ENCODE data around the gene POLRMT.

The POLRMT gene

DNA sequence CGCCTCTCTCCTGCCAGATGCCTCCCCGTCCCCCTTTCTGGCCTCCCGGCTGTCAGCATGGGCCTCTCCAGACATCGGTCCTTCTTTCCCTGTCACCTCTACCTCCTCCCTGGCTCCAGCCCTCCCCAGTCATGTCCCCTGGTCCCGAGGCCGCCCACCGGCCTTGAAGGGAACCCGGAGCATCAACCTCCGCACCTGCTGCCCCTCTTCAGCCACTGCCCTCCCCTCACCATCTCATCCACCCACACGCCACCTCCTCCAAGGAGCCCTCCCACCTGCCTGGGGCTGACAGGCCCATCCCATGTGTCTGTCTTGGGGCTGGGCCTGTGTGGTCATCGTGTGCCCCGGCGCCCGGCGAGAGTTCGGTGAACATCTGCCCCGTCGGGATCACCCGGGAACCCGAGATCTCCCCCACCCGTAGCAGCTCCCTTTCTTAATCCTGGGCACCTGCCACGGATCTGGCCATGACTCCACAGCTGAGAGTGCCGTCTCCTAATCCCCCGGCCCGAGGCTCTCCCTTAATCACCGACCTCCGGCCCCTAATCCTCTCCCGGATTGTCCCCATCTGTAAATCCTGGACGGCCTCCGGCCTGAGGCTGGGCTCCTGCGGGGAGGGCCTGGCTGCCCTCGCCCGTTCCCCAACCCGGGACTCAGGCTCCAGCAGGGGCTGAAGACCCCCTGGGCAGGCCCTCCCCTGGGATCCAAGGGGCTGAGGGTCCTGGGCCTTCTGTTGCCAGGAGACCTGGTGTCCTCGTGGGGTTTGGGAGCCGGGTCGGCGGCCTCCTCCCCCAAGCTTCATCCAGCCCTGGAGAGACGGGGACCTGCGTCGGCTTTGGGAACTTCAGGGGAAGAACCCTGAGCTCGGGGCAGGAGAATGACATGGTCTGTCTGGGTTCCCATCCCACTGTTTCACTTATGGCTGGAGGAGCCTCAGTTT lies 37.7 kb downstream of the POLRMT start:
- DNase-seq (ENCODE audit: low read depth, low spot score), result no peak
- ChIA-PET POLR2A (no interaction called here), CTCF (no interaction called here)
- H3K4me3 ChIP-seq (ENCODE audit: low read depth, low read length), result no peak overlapping the region
- TF ChIP-seq CTCF (IDR thresholded peaks at IDR 0.05; ENCODE audit: insufficient read depth, low read length, missing control alignments), result no peak

GRCh38 chr19:594265-594870 lies 39.0 kb downstream of the POLRMT start:
- no peak for DNase-seq (ENCODE audit: low read depth, low spot score)
- no peak for TF ChIP-seq CTCF (IDR thresholded peaks at IDR 0.05; ENCODE audit: insufficient read depth, low read length, missing control alignments)
- no peak overlapping the region for H3K4me3 ChIP-seq (ENCODE audit: low read depth, low read length)
- ChIA-PET CTCF (interaction anchor here (0.7 kb wide), 1 partner anchor 10 kb away, joined by 3 read pairs; no protein-coding TSS in a partner anchor), POLR2A (no interaction called here)

DNA sequence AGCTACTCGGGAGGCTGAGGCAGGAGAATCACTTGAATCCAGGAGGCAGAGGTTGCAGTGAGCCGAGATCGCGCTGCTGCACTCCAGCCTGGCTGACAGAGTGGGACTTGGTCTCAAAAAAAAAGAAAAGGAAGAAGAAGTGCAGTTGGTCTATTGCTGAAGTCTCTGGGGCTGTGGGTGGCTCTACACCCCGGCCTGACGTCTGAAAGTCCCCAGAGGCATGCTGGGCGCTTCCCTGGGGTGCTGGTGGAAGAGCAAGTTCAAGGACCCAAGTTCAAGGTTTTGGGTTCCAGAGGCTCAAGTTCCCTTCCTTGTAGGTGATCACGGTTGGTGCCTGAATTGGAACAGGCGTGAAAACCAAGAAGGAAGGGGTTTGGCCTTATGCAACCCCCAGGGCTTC lies 39.8 kb downstream of the POLRMT start:
- TF ChIP-seq CTCF (IDR thresholded peaks at IDR 0.05; ENCODE audit: insufficient read depth, low read length, missing control alignments), result no peak
- no peak for DNase-seq (ENCODE audit: low read depth, low spot score)
- H3K4me3 ChIP-seq (ENCODE audit: low read depth, low read length), result no peak overlapping the region
- CTCF ChIA-PET, result interaction anchor here (1.5 kb wide), 1 partner anchor 9 kb away, joined by 3 read pairs; no protein-coding TSS in a partner anchor
- POLR2A ChIA-PET, result no interaction called here

GRCh38 chr19:593055-593454 lies 40.3 kb downstream of the POLRMT start:
- no peak overlapping the region for H3K4me3 ChIP-seq (ENCODE audit: low read depth, low read length)
- ChIA-PET POLR2A (no interaction called here), CTCF (interaction anchor here (1.5 kb wide), 1 partner anchor 9 kb away, joined by 3 read pairs; no protein-coding TSS in a partner anchor)
- no peak for DNase-seq (ENCODE audit: low read depth, low spot score)
- no peak for TF ChIP-seq CTCF (IDR thresholded peaks at IDR 0.05; ENCODE audit: insufficient read depth, low read length, missing control alignments)

- no peak for TF ChIP-seq CTCF (IDR thresholded peaks at IDR 0.05; ENCODE audit: insufficient read depth, low read length, missing control alignments)
- no peak overlapping the region for H3K4me3 ChIP-seq (ENCODE audit: low read depth, low read length)
- DNase-seq (ENCODE audit: low read depth, low spot score), result no peak
- POLR2A ChIA-PET, result no interaction called here
- CTCF ChIA-PET, result no interaction called here
These were observed 41.2 kb downstream of the POLRMT start for GRCh38 chr19:592101-592500.
